Measurements from ENCODE around the gene C13orf46. TPM values are rescaled to one million over a fixed set of nuclear protein-coding genes. Genes with fewer than 3 reads are reported as not detected.
"Not testable (repeated sequence)": the region's sequence is repeated elsewhere in the genome, so short reads cannot be mapped to it uniquely, and the experiment has no call there.

C13orf46 gene
- total RNA-seq = 0.32 TPM
- long read RNA-seq = 0 reads

DNA sequence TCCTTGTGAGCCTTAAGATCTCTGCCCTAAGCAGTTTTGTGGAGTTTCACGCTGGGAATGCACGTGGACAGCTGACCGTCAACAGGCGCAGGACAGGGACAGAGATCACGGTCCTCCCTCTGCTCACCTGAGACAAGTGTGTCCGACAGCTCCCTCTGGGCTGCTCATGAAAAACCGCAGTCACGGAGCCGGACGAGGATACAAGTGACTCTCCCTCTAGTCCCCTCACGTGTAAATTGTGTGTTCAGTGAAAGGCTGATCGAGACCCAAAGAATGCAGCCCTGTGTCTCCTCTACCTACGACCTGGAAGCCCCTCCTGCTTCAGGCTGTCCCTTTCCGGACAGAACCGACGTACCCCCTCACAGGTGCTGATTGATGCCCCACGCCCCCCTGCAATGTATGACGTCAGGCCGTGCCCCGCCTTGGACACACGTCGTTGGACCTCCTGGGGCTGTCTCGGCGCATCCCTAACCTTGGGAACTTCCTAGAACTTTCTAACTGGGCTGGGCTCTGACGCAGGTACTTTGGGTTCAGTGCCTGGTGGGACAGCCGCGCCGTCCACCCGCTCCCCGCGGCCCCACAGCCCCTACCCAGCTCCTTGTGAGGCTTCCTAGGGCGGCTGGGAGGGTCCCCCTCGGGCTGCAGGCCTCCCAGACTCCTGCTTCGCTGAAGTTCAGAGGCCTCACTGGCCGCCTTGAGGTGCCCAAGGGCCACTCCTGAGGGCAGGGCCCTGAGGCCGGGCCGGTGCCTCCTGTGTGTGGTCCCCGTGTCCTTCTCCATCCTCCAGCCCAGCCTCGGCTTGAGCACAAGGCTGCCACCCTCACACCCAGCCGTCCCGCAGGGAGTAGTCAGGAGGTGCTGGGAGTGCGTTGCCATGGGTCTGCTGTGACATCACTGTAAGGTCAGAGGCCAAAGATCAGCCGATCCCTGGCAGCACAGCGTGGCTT is at the start of gene C13orf46:
Gene C13orf46, minus strand, starts transcription at position 859 of the 947 bp plus-strand sequence. Its CDS starts 79 bp downstream, at position 780.
- ATAC-seq (ENCODE audit: poor library complexity) = no peak

DNA sequence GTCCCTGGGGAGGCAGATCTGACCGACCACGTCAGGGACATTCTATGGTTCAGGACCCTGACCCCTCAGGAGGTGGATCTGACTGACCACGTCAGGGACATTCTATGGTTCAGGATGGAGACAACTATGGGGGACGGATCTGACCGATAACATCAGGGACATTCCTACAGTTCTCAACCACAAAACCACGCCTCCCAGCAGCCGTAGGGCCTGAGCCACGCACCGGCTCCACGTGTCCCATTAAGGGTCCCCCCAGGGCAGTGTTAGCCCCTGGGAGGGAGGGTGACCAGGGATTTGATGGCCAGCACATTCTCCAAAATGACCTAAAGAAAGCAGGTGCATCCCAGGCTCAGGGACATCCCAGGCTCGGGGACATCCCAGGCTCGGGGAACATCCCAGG is 49.0 kb upstream of the C13orf46 start:
- ATAC-seq (ENCODE audit: poor library complexity) (no peak), DNase-seq (peak; percentile 24)
- intact Hi-C loops (cut with DNase I) = no loop called here

More for the DNA sequence above, at the start of gene C13orf46:
- intact Hi-C loops (cut with DNase I) = no loop called here
- DNase-seq = peak; percentile 32

DNA sequence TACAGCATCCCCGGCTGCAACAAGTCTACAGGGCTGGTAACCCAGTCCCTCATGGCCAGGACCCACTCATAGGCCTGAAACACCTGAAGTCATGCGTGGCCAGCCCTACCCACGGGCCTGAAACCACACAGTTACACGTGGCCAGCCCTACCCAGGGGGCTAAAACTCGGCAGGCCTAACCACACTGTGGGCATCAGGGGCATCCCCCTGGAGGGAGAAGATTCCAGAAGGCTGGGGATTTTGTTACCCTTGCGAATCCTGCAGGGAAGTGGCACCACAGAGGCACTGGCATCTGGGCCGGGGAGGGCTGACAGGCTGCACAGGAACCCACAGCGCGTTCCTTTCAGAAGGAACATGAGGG is 48.4 kb upstream of the C13orf46 start:
- DNase-seq = peak; percentile 13
- intact Hi-C loops (cut with DNase I) = no loop called here
- no peak for ATAC-seq (ENCODE audit: poor library complexity)

DNA sequence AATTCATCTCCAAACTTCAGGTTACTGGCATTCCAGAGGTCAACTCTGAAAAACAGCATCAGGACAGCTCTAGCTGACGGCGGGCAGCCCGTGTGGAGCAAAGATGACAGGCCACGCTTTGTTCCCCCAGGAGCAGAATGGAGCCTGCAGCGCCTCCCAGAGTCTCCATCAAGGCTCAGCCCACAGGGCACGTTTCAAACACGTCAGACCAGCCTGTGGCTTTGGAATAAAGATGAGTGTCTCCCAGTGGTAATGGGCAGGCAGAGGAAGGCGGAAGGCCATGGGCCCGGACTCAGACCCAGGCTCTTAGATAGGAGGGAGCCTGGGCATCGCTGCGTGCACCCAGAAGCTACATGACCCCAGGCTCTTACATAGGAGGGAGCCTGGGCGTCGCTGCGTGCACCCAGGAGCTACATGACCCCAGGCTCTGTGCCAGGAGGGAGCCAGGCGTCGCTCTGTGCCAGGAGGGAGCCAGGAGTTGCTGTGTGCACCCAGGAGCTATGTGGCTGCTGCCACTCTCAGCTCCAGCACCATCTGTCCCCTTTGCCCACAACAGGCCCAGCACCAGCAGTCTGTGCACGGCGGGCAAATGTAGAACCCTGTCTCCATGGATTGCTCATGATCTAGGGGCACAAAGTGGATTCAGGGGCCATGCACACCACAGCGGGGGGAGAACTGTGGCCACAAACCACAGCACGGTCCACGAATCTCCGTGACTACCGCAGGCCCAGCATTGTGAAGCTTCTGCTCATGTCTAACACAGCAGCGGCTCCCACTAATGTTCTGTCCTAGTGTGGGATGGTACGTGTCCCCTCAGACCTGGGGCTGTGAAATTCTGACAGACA is 47.8 kb upstream of the C13orf46 start:
- DNase-seq (peak; percentile 33), ATAC-seq (ENCODE audit: poor library complexity) (no peak)
- intact Hi-C loops (cut with DNase I) = no loop called here

DNA sequence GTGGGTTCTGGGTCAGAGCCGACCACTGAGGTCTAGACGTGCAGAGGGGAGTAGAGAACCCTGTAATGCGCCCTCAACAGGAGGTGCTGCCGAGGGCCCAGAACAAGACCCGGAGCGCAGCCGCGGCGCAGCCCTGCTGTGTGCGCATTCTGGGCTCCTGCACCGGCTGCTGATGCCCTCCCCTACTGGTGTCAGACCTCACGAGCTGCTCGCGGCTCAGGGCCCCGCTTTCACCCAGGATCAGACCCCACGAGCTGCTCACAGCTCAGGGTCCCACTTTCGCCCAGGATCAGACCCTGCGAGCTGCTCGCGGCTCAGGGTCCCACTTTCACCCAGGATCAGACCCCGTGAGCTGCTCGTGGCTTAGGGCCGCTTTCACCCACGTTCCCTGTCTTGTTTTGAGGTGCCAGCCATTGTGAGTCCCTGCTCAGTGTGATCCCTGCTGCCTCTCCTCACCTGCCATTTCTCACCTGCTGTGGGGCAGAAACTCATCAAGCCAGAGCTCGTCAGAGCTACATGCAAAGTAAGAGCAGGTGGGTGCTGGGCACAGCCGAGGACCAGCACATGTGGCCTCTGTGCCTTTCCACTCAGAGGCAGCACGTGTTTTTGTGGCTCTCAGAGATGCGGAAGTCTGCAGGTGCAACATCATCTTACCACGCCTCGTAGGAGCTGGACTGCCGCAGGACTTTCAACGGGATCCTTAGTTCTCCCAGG is 47.0 kb upstream of the C13orf46 start:
- no peak for DNase-seq

DNA sequence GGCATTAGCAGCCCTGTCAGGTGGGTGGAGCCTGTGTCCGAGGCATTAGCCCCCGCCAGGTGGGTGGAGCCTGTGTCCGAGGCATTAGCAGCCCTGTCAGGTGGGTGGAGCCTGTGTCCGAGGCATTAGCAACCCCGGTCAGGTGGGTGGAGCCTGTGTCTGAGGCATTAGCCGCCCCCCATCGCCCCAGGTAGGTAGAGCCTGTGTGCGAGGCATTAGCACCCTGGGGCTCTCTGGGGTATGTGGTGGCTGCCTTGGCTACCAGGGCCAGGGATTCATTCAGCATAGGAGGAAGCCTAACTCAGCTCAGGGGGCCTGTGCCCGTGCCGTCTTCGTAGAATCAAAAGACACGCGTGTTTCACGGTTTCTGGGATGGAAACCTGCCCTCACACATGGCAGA is 46.3 kb upstream of the C13orf46 start:
- intact Hi-C loops (cut with DNase I) = not testable (repeated sequence)

More for the DNA sequence above, 47.0 kb upstream of the C13orf46 start:
- no peak for ATAC-seq (ENCODE audit: poor library complexity)
- intact Hi-C loops (cut with DNase I) = no loop called here

DNA sequence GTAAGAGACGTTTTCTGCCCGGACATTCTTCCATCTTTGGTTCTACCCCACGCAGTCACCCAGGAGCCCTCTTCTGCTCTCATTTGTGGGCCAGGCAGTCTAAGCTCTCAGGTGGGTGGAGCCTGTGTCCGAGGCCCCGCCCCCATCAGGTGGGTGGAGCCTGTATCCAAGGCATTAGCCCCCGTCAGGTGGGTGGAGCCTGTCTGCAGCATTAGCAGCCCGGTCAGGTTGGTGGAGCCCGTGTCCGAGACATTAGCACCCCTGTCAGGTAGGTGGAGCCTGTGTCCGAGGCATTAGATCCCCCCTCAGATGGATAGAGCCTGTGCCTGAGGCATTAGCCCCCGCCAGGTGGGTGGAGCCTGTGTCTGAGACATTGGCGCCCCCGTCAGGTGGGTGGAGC is 45.5 kb upstream of the C13orf46 start:
- intact Hi-C loops (cut with DNase I) = no loop called here
- DNase-seq (no peak), ATAC-seq (ENCODE audit: poor library complexity) (no peak)

More for the DNA sequence above, 46.3 kb upstream of the C13orf46 start:
- ATAC-seq (ENCODE audit: poor library complexity); DNase-seq: not testable (repeated sequence)

DNA sequence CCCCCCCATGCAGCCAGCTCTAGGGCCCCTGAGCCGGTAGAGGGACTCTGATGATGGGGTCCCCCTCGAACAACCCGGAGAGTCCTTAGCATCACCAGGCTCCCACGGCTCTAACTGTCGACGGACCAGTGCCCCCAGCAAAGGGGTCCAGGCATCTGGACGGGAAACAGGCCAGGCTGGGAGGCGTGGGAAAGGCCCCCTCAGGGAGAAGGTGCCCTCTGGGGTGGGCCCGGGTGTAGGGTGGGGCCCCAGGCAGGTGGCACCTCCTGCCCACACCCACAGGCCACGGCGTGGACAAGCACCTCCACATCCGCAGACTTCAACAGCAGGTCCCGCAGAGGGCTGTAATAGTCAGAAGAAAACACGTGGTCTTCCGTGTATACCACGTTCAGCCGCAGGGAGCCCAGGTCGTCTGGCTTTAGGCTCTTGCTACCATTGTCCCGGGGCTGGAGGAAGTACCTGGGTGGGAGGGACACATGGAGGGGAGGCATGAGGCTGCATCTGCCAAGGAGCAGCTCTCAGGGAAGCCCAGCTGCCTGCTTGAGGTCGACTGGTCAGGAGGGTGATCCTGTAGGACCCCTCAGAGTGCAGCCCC is 44.7 kb upstream of the C13orf46 start:
- intact Hi-C loops (cut with DNase I) = no loop called here
- no peak for ATAC-seq (ENCODE audit: poor library complexity)
- no peak for DNase-seq

DNA sequence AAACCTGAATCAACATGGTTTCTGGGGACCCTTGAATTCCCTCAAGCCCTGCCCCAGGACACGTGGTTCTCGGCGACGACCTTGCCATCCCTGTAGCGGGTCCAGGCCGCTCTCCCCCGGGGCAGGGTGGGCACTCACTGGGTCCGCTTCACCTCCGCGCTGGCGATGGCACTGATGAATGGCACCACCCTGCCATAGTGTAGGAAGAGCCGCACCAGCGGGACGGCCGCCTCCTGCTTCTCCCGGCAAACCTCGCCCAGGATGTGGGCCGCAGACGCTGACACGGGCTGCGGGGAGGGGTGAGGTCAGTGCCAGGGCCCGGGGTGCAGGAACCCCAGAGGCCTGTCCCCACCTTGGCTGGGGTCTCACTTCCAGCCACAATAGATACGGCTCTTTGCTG is 44.1 kb upstream of the C13orf46 start:
- DNase-seq (no peak), ATAC-seq (ENCODE audit: poor library complexity) (no peak)
- intact Hi-C loops (cut with DNase I) = no loop called here

DNA sequence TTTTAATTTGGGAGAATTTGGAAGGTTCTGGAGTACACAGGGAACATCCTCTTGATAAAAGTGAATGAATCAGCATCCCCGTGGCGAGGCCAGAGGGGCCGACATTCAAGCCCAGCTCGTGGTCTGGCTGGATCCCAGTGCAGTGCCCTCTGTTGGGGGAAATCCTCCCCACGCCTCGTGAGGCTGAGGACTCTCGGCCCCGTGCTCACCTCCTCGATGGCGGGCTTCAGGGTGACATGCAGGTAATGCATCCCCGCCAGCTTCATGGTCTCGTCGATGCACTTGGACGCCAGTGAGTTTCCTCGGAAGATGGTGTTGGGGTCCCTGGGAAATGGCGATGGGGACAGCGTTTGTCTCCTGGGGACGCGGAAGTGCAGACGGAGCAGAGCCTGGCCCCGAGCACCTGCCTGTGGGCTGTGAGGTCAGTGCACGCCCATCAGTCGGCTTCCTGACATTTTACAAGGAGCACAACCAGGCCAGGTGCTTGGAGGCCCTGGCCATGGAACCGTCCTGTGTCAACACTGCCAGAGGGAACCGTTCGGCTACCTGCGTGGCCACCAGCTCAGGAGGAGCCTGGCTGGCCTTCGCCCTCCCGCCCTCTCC is 43.3 kb upstream of the C13orf46 start:
- ATAC-seq (ENCODE audit: poor library complexity) (no peak), DNase-seq (no peak)
- intact Hi-C loops (cut with DNase I) = no loop called here

DNA sequence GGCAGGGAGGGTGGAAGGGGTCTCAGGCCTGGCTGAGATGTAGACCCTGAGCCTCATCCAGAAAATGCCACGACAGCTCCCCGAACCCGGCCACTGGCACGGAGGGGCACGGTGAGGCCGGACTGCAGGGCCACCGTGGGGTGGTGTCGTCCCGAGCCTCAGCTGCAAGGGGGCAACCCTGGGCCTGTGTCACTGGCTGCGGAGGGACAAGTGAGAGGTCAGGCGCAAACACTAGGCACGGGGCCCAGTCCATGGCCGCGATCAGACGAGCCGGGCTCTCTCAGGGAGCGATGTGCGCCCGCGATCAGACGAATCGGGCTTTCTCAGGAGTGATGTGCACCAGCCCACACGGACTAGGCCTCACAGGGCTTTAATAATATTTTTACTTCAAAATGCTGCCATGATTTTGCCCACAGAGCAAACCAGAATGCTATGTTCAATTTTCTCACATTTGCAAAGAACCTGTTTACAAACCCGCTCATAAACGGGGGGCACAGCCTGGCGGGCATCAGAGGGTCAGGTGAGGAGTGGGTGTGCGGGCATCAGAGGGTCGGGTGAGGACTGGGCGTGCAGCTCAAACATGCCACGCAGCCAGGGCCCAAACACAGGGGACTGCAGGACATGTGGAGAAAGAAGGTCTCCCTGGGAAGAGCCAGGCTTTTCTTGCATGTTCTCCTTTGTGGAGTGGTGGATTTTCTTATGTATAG is 42.6 kb upstream of the C13orf46 start:
- DNase-seq = no peak
- intact Hi-C loops (cut with DNase I) = no loop called here
- ATAC-seq (ENCODE audit: poor library complexity) = no peak

DNA sequence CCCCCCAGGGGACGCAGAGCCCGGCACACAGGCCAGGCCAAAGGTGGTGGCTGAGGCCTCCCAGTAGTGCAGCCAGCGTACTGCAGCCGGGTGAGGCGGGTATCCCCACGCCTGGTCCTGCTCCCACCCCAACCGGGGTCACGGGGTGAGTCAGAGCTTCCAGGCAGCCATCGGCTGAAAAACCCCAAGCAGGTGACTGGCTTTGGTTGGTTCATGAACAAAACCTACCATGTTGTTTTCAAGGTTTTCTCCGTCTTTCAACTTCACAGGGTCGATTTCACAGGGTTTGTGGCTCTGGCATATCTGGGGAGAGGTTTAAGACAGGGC is 42.1 kb upstream of the C13orf46 start:
- ATAC-seq (ENCODE audit: poor library complexity) = no peak
- intact Hi-C loops (cut with DNase I) = no loop called here
- DNase-seq = no peak

DNA sequence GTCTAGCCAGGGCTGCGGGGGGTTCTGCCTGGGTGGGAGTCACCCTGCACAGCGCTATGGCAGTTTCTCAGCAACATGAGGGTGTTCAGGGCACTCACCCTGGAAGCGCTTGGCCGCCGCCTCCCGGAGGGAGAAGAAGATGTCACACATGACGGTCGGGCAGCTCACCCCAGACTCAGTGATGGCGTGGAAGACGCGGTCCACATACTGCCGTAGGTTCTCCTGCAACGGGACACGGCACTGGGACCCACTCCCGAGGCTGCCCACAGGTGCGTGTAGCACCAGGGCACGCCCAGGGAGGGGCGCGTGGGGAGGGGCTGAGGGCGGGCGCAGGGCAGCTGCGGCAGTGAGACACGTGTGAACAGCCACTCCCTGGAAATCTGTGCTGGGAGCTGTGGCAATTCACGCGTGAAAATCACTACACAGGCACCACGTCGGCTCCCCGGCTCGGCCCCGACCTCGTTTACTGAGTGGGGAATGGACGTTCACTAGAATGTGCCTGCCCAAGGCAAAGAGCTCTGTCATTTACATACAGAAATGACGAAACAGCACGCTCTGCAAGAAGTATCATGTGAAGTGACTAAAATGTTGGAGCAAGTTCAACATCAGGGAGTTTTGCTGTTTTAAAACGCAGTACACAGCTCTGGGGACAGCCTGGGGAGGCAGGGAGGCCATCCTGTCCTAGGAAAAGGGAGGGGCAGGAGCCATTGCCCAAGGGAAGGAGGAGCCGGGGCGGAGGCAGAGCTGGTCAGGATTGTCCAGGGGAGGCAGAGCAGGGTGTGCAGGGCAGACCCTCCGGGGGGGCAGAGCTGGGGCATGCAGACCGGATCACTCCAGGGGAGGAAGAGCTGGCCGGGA is 41.5 kb upstream of the C13orf46 start:
- ATAC-seq (ENCODE audit: poor library complexity) = peak; percentile 79
- peak; percentile 68 for DNase-seq
- intact Hi-C loops (cut with DNase I) = no loop called here

DNA sequence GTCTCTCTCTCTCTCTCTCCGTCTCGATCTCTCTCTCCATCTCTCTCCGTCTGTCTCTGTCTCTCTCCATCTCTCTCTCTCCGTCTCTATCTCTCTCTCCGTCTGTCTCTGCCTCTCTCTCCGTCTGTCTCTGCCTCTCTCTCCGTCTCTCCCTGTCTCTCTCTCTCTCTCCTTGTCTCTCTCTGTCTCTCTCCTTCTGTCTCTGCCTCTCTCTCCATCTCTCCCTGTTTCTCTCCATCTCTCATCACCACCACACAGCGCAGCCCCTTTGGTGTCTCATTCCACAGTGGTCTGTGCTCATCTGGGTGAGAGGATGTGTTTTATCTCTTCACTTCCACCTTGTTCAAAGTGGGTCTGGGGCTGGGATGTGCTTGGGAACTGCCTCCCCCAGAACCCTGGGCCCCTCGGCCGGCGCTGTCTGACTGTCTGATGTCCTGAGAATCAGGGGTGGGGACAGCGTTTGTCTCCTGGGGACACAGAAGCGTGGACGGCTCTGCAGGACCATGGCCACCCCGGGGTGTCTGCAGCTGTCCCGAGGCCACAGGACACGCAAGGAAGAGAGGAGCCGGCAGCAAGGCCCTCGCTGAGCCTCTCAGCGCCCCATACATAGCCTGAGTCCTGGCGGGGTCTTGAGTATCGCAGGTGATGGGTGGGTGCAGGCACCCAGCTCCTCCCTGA is 40.2 kb upstream of the C13orf46 start:
- ATAC-seq (ENCODE audit: poor library complexity) = no peak
- intact Hi-C loops (cut with DNase I) = no loop called here
- peak; percentile 25 for DNase-seq

DNA sequence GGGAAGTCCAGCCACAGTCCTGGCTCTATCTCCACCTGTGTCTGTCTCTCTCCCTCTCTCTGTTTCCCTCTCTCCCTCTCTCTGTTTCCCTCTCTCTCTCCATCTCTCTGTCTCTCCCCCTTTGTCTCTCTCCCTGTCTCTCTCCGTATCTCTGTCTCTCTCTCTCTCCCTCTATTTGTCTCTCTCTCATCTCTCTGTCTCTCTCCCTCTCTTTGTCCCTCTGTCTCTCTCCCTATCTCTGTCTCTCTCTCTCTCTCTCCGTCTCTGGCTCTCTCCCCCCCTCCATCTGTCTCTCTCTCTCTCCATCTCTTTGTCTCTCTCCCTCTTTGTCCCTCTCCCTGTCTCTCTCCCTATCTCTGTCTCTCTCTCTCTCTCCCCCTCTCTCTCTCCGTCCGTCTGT is 39.5 kb upstream of the C13orf46 start:
- intact Hi-C loops (cut with DNase I) = no loop called here
- no peak for ATAC-seq (ENCODE audit: poor library complexity)
- no peak for DNase-seq

DNA sequence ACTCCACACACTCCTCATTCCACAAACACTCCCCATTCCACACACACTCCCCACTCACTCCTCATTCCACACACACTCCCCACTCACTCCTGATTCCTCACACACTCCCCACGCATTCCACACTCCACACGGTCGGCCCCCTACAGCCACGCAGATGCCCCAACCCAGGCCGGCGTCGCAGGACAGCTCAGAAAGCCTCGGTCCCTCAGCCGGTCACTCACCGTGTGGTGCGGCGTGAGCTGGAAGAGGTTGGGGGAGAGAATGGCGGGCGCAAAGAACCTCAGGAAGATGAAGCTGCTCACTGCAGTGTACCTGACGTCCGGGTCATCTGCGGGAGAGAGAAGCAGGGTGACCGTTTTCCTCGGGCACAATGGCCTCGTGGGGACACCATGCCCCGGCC is 39.0 kb upstream of the C13orf46 start:
- ATAC-seq (ENCODE audit: poor library complexity) (no peak), DNase-seq (peak; percentile 20)
- intact Hi-C loops (cut with DNase I) = no loop called here

All from Right ventricle myocardium superior (tissue), 1 donor.